Osteocyte (in vitro differentiated cells): Measurements from ENCODE around the gene GSTM1. TPM values are rescaled to one million over a fixed set of nuclear protein-coding genes. Genes with fewer than 3 reads are reported as not detected.
"Not testable (repeated sequence)": the region's sequence is repeated elsewhere in the genome, so short reads cannot be mapped to it uniquely, and the experiment has no call there.

Source experiments
- DNase-seq: peaks from one replicate; pipeline ENCODE4 v3.0.0; 2021; ENCODE audit warnings: mixed read lengths; ENCODE audit not compliant: unreplicated experiment; ENCODE audit errors: extremely low spot score
- H3K27ac Mint-ChIP-seq: one replicate; pipeline ENCODE4 v1.8.0; 2021; ENCODE audit warnings: mild to moderate bottlenecking, mixed read lengths; ENCODE audit not compliant: unreplicated experiment
- H3K27me3 Mint-ChIP-seq: one replicate; pipeline ENCODE4 v1.8.0; 2021; ENCODE audit warnings: mixed read lengths; ENCODE audit not compliant: unreplicated experiment
- H3K36me3 Mint-ChIP-seq: one replicate; pipeline ENCODE4 v1.8.0; 2021; ENCODE audit warnings: mixed read lengths; ENCODE audit not compliant: unreplicated experiment
- H3K4me1 Mint-ChIP-seq: one replicate; pipeline ENCODE4 v1.8.0; 2021; ENCODE audit warnings: mixed read lengths; ENCODE audit not compliant: unreplicated experiment
- H3K4me3 Mint-ChIP-seq: one replicate; pipeline ENCODE4 v1.8.0; 2021; ENCODE audit warnings: mild to moderate bottlenecking, moderate library complexity, mixed read lengths; ENCODE audit not compliant: unreplicated experiment
- H3K9me3 Mint-ChIP-seq: one replicate; pipeline ENCODE4 v1.8.0; 2021; ENCODE audit warnings: mixed read lengths; ENCODE audit not compliant: unreplicated experiment
- total RNA-seq: library from RNA; stranded (reverse); gene quantifications from 2 replicates; pipeline ENCODE4 v1.2.1, GENCODE V29; 2021
- TF ChIP-seq, protein P1 (sequence below): fragments of 200-600 bp; sonication (generic); IDR thresholded peaks from 2 replicates; pipeline ENCODE4 v1.5.0; 2021; ENCODE audit warnings: antibody characterized with exemption, mild to moderate bottlenecking, moderate library complexity

Gene GSTM1
- total RNA-seq, 1 donor from 2014 or later, result 7.8 TPM

DNA sequence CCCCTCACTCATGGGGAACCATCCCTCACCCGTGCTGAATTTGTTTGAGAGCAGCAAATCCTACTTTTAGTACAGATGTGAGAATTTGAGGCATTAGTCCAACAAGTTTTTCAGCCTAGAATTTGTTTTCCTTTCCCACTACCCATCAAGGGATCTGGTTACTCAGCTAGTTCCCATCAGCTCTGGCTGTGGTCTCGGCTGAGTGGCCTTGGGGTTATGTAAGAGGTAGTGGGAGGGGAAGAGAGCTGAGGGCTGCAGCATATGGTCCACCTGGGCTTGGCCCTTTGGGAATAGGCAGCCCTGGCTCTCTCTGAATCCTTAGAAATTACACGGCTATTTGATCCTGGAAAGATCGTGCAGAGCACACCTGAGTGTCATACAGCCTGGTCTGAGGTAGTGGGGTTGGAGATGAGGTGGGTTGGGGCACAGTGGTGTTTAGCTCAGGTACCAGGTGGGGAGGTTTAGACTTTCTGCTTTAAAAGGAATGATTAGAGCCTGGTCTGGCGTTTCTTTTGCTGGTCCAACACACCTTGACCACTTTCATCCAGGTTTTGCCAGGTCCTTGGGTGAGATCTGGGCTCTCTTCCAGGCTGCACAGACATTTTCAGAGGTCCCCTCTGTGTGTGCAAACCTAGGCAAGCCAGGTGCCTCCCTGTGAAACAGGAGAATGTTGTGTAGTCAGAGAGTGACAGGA is 27.5 kb upstream of the GSTM1 start:
- TF ChIP-seq, protein P1, sequence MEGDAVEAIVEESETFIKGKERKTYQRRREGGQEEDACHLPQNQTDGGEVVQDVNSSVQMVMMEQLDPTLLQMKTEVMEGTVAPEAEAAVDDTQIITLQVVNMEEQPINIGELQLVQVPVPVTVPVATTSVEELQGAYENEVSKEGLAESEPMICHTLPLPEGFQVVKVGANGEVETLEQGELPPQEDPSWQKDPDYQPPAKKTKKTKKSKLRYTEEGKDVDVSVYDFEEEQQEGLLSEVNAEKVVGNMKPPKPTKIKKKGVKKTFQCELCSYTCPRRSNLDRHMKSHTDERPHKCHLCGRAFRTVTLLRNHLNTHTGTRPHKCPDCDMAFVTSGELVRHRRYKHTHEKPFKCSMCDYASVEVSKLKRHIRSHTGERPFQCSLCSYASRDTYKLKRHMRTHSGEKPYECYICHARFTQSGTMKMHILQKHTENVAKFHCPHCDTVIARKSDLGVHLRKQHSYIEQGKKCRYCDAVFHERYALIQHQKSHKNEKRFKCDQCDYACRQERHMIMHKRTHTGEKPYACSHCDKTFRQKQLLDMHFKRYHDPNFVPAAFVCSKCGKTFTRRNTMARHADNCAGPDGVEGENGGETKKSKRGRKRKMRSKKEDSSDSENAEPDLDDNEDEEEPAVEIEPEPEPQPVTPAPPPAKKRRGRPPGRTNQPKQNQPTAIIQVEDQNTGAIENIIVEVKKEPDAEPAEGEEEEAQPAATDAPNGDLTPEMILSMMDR, result no peak
- peaks cover 20% of the 10 kb centered on the region for H3K4me1 Mint-ChIP-seq
- DNase-seq, result no peak
- no peaks in the 10 kb centered on the region for H3K9me3 Mint-ChIP-seq
- no peak overlapping the region for H3K27ac Mint-ChIP-seq
- H3K27me3 Mint-ChIP-seq, result no peaks in the 10 kb centered on the region
- H3K4me3 Mint-ChIP-seq, result no peak overlapping the region
- peaks cover 21% of the 10 kb centered on the region for H3K36me3 Mint-ChIP-seq

DNA sequence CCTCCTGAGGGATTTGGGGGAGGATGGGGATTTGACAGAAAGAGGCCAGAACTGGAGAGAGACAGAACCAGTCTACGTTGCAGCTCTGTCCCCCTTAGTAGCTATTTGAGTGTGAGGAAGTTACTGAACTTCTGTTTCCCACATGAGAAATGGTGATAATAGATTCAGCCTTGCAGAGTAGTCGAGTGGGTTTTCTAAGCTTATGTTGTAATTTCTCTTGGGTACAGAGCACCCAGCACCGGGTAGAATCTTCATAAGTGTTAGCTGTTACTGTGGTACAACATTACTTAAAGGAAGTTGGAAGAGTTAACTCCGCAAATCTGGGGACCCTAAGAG is 27.0 kb upstream of the GSTM1 start:
- H3K27me3 Mint-ChIP-seq, H3K9me3 Mint-ChIP-seq, H3K4me3 Mint-ChIP-seq, DNase-seq, H3K27ac Mint-ChIP-seq: not testable (repeated sequence)
- Mint-ChIP-seq H3K4me1 (peaks cover 15% of the 10 kb centered on the region), H3K36me3 (peaks cover 25% of the 10 kb centered on the region)

DNA sequence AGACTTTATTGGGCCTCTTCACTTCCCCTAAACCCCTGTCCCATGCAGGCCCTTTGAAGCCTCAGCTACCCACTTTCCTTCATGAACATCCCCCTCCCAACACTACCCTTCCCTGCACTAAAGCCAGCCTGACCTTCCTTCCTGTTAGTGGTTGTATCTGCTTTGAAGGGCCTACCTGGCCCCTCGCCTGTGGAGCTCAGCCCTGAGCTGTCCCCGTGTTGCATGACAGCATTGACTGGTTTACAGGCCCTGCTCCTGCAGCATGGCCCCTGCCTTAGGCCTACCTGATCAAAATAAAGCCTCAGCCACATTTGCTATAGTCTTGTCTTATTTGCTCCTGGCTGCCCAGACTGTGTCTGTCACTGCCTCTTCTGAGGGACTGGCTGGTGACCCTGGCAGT is 26.2 kb upstream of the GSTM1 start:
- H3K4me3 Mint-ChIP-seq, result no peak overlapping the region
- peaks cover 8% of the 10 kb centered on the region for H3K4me1 Mint-ChIP-seq
- peaks cover 25% of the 10 kb centered on the region for H3K36me3 Mint-ChIP-seq
- no peak overlapping the region for H3K27ac Mint-ChIP-seq
- DNase-seq, result no peak
- H3K9me3 Mint-ChIP-seq, result no peaks in the 10 kb centered on the region
- TF ChIP-seq, protein P1, result no peak
- no peaks in the 10 kb centered on the region for H3K27me3 Mint-ChIP-seq

DNA sequence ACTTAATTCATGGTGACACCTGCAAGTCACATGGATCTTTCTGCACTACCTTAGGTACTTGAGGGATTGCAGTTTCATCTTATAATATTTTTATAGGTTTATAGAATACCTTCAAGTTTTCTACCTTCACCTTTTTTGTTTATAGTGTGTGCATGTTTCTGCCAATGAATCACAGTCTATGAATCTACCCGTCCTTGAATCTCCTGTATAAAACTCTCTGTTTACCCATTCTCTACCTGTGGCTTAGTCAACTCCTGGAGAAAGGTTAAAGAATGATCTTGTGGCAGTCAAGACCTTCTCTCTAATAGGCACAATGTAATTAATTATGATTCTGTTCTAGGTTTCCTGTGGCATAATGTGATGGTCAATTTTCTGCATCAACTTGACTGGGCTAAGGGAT is 22.9 kb upstream of the GSTM1 start:
- H3K9me3 Mint-ChIP-seq, result no peaks in the 10 kb centered on the region
- H3K4me1 Mint-ChIP-seq, result peaks cover 21% of the 10 kb centered on the region
- H3K36me3 Mint-ChIP-seq, result peaks cover 18% of the 10 kb centered on the region
- no peak for DNase-seq
- no peak overlapping the region for H3K27ac Mint-ChIP-seq
- TF ChIP-seq, protein P1, result no peak
- no peaks in the 10 kb centered on the region for H3K27me3 Mint-ChIP-seq
- H3K4me3 Mint-ChIP-seq, result no peak overlapping the region

DNA sequence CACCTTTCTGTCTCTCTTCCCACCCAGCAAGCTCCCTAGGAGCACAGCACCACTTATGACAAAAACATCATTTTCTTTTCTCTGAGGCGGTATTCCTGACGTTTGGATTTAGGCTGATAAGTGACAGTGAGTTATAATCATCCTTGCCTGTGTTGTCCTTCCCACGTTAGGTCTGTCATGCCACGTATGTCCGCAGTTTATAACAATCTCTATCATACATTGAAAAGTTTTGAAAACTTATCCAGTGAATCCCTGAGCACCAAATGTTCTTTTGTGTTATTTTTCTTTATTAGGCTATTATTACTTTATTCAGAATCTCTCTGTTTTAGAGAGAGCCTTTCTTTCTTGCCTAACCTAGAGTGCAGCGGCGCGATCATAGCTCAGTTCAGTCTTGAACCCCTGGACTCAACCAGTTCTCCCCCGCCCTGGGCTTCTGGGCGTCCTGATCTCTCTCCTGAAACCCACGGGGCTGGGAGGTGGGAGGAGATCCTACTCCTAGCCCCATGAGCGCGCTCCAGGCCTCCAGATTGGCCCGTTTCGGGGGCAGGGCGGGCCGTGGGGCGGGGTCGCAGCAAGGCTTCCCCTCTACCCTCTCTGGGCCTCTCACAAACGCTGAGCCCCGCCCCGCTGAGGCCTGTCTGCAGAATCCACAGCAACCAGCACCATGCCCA is 20.0 kb upstream of the GSTM1 start, which contains the start of gene GSTM2:
TSS of gene GSTM2 (plus strand) at position 606 of the 671 bp plus-strand sequence. CDS start at position 665, 59 bp downstream.
- no peaks in the 10 kb centered on the region for H3K9me3 Mint-ChIP-seq
- TF ChIP-seq, protein P1, result no peak
- DNase-seq, result peak; percentile 91
- H3K27ac Mint-ChIP-seq, result no peak within 1 kb of the TSS
- peaks cover 22% of the 10 kb centered on the region for H3K4me1 Mint-ChIP-seq
- peak within 1 kb of the TSS; percentile 77 for H3K4me3 Mint-ChIP-seq
- no peaks in the 10 kb centered on the region for H3K27me3 Mint-ChIP-seq
- H3K36me3 Mint-ChIP-seq, result peaks cover 4% of the 10 kb centered on the region
